Stimulated activated CD8-positive, alpha-beta memory T cell treated with anti-CD3 and anti-CD28 coated beads, Interleukin-12 subunit alpha, Interleukin-12 subunit beta, amount 100 ng/mL, for 24 hours (primary cell): ENCODE measurements around the gene DDR1.
"Not testable (repeated sequence)": the region's sequence is repeated elsewhere in the genome, so short reads cannot be mapped to it uniquely, and the experiment has no call there.

Experiments
- DNase-seq: peaks from one replicate; pipeline ENCODE4 v3.0.0-alpha.2; 2020; ENCODE audit errors: extremely low read depth

The DDR1 gene

GRCh38 chr6:30917487-30917886 is 33.2 kb downstream of the DDR1 start:
- no peak for DNase-seq

- DNase-seq: no peak
These were observed 34.4 kb downstream of the DDR1 start for GRCh38 chr6:30918670-30919069.

DNA sequence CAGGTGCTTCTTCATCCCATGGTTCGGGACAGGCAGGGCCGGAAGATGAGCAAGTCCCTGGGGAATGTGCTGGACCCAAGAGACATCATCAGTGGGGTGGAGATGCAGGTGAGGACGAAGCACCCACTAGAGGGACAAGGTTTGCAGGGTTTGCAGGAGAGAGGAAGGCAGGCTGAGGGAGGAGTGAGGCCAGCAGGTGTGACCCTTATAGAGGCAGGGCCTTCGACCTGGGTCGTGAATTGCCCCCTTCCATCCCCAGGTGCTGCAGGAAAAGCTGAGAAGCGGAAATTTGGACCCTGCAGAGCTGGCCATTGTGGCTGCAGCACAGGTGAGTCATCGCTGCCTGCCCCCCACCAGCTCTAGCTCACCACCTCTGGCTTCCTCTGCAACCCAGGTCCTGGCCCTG is 38.1 kb downstream of the DDR1 start:
- DNase-seq: no peak

GRCh38 chr6:30924040-30924627 is 39.8 kb downstream of the DDR1 start:
- DNase-seq: not testable (repeated sequence)

DNA sequence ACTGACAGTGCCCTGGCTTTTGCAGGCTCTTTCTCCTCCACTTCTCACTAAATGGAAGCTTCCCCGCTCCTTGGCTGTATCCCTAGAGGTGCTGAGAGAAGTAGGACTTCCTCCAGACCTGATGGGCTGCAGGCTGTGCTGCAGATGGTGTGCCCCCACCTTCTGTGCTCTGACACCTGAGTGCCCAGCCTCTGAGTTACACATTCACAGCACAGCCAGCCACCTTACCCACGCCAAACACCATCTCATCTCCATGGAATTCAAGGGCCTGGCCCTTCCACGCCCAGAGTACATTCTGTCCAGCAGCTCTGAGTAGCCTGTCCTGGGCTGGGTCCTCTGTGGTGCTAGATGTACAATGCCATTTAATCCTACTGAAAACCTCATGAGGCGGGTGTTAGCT is 42.3 kb downstream of the DDR1 start:
- no peak for DNase-seq

- not testable (repeated sequence) for DNase-seq
These were observed 42.8 kb downstream of the DDR1 start for GRCh38 chr6:30927080-30927479.

- no peak for DNase-seq
These were observed 44.4 kb downstream of the DDR1 start for GRCh38 chr6:30928677-30929076.

- DNase-seq: no peak
These were observed 46.2 kb downstream of the DDR1 start for GRCh38 chr6:30930506-30930905.

DNA sequence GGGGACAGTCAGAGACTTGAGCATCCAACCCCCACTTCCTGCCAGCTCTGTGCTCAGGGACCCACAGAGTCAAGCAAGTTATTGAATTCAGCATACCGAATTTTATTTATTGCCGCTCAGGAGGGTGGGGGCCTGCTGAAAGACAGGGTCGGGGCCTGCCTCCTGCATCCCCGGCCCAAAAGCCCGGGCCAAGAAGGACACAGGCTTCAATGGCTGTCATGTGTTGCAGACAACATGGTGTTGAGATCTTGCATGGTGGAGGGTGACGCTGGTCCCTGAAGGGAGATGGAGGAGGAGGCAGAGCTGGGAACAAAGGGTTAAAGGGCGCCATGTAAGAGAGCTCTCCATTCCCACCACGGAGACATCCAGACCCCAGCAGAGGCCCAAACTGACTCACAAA is 47.0 kb downstream of the DDR1 start:
- no peak for DNase-seq

DNA sequence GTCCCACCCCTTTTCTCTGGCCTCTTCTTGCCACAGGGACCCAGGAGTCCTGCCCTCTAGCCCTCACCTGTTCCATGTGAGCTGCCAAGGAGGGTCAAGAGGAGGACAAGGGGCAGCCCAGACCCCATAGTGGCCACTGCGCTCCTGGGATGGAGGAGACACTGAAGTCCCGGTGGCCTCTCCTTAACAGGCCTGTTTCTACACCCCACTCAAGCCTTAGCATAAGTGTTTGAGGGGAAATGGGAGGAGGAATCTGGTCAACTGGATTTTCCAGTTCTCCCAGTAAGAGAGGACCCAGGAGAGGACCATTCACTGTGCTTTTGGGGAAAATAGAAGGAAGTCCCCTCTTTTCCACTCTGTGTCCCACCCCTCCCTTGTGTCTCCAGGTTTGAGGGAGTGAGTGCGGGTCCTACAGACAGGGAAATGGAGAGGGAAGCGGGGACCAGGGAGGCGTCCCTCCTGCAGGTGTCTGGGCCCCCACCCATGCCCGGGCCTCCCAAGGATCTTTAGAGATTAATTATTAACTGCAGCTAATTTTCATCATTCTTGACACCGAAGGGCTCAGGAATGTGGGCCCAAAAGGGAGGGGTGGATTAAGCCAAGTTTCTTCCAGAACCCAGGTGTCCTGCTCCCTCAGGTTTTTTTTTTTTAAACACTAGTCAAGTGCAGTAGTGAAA is 47.8 kb downstream of the DDR1 start, which contains the start of gene SFTA2:
Gene SFTA2 (minus strand): TSS at position 202 of the 677 bp plus-strand sequence. CDS start 74 bp downstream, at position 128.
- no peak for DNase-seq

DNA sequence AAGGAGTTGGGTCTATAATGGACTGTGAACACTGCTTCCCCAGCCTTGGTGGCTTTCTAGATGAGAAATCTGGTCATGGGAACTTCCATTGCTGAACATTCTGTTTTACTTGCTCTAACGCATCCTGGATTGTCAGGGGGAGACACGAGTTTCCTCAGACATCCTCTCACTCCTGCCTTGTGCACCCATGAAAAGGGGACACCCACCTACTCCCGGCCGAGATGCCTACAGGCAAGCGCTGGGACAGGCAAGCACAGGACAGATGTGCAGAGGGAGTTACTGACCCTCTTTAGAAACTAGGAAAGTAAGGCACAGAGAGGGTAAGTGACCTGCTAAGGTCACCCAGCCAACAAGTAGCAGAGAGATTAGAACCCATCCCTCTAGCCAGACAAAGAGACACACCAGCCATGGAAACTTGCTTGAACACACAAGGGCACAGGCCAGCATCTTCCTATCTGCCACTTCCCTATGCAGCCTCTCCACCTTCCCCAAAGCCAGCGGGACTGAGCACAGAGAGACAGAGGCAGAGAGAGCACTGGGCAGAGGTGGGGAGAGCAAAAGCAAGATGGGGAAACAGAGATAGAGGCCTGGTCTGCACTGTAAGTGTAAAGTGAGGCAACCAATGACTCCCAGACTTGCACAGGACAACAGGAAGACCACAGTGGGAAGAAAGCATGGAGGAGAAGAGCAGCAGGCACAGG is 48.5 kb downstream of the DDR1 start:
- no peak for DNase-seq

GRCh38 chr6:30935018-30935417 is 50.7 kb downstream of the DDR1 start:
- DNase-seq: no peak

GRCh38 chr6:30937265-30937664 is 52.9 kb downstream of the DDR1 start:
- no peak for DNase-seq

DNA sequence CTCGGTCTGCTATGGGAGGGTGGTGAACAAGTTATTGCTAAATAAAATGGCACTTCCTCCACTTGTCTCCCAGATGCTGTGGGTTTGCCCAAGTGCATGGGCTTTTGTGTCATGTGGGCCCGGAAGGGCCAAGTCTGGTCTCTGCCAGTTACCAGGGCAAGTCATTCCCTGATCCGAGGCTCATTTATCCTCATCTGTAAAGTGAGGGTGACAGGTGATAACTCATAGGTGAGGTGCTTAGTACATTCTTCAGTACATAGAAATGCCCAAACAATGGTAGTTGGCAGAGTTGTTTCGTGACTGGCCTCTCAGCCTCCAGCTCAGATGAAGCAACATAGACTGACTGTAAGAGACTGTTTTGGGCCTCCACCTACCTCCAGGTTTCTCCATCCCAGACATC is 54.4 kb downstream of the DDR1 start:
- DNase-seq: no peak

DNA sequence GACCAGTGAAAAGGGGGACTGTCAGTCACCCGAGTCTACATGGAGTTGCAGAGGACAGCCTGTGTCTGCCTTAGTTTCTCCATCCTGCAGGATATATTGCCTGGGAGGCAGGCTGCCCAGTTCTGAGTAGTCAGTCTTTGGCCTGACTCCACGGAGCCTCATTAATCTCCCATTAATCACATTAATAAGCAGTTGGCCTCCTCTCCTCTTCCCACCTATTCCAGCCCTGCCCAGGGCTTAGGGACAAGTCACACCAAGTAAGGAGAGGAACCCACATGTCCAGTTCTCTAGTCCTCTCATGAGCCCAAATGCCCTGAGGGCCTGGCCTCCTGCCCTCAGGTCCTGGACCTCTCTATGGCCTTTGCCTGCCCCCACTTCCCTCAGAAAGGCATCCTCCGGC is 55.2 kb downstream of the DDR1 start:
- DNase-seq: no peak

DNA sequence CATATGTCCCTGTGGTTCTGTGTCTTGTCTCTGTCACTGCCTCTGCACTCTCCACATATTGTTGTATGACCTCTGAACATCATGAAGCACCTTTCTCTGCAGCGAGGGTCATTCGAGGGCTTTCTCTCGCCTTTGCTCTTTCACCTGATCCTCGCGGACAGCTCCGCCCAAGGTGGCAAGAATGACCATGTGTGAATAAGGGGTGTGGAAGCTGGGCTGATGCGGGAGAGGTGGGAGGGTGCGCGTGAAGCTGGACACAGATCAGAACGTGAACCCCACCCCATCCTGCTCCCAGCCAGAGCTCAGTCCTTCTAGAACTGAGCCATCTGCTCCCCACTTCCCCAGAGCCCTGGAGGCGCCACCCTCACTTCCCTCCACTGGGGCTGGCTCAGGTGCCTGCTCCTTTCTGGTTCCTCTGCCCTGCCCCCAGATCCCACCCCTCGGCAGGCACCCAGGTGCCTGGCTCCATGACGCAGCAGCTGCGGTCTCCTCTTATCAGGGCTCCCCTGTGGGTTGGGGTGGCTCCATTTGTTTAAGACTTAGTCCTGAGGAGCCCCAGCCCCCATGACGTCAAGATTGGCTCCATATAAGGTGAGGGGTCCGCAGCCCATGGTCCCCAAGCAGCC is 56.2 kb downstream of the DDR1 start, which contains the start of gene MUCL3:
Gene MUCL3 (plus strand): TSS at position 613 of the 626 bp plus-strand sequence. CDS start 27 bp downstream, outside the sequence.
- no peak for DNase-seq

GRCh38 chr6:30942338-30943060 is 58.2 kb downstream of the DDR1 start:
- DNase-seq: no peak

- DNase-seq: no peak
These were observed 59.7 kb downstream of the DDR1 start for GRCh38 chr6:30944051-30944450.

DNA sequence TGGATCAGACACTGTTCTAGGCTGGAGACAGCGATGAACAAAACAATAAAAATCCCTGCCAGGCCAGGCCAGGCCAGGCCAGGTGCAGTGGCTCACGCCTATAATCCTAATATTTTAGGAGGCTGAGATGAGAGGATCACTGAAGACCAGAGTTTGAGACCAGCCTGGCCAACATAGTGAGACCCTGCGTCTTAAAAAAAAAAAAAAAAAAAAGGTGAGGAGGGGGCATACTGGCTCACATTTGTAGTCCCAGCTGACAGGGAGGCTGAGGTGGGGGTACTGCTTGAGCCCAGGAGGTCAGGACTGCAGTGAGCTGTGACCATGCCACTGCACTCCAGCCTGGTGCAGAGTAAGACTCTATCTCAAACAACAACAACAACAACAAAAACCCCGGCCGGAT is 61.0 kb downstream of the DDR1 start:
- no peak for DNase-seq

GRCh38 chr6:30947231-30947630 is 62.9 kb downstream of the DDR1 start:
- no peak for DNase-seq

- no peak for DNase-seq
These were observed 64.5 kb downstream of the DDR1 start for GRCh38 chr6:30948811-30949210.
